CD4-positive, alpha-beta T cell treated with Interferon gamma for 1 hour (primary cell): ENCODE results near the gene CDK14.
"Not testable (repeated sequence)": the region's sequence is repeated elsewhere in the genome, so short reads cannot be mapped to it uniquely, and the experiment has no call there.

Experiments
- DNase-seq: peaks from one replicate; pipeline ENCODE4 v3.0.0-alpha.2; 2020

The CDK14 gene

GRCh38 chr7:90763108-90763507 is 167.0 kb downstream of the CDK14 start:
- DNase-seq: no peak

DNA sequence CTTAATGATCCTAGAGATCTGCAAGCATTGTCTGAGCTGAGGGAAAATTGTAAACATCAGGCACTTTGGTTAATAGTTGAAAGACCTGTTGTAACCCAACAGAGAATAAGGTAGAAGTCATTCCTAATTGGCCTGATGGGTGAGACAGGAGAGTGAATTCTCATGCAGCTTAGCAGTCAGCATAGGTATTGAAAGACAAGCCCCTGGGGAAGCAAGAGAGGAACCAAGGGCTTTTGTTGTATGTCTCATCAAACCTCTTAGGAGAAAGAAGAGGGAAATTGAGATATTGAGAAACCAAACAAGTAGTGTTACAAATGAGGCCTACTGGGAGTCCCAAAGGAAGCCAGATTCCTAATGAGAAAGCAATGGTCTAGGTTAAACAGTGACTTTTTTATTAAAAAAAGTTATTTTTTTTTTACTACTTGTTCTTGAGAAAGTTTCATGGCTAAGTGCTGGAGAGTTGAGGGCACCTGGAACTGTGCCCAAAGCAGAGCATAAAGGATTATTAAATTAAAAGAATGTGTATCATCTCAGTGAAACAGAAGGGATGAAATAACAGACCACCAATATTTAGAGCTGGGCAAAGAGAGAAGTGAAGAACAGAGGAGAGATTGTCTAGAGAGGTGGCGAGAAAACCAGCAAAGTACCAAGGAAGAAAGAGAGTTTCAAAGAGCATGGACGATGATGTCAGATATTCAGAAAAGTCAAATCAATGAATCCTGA is 168.9 kb downstream of the CDK14 start:
- DNase-seq: no peak

DNA sequence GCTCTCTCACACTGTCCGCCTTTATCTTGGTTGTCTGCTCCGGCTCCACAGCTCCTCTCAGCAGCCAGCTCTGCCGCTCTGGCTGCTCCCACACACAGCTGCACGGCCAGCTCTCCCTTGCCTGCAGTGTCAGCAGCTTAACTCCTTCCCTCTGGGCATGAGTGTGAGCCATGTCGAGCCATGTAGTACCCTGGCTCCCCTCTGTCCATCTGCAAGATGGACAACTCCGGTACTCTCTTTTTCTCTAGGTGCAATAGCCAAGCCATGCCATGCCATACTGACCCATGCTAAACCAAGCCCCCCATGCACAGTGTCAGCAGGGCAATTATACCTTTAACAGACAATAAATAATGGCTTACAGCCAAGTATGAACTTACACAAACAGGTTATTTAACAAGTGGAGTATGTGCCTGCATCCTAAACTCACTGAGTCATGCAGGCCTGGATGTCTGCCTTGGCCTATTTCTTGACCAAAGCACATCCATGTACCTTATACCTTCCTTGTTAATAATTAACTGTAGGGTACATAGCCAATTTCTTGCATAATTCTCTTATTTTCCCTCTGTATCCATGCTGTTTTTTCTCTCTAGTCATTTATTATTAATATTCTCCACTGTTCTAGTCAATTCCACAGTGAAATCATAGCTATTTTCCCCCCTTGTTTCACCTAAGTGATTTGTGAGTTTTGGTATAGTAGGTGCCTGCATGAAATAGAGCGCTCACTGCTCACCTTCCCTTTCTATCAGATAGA is 170.9 kb downstream of the CDK14 start:
- DNase-seq: no peak

- DNase-seq: no peak
Observed at GRCh38 chr7:90768301-90768700, 172.2 kb downstream of the CDK14 start.

DNA sequence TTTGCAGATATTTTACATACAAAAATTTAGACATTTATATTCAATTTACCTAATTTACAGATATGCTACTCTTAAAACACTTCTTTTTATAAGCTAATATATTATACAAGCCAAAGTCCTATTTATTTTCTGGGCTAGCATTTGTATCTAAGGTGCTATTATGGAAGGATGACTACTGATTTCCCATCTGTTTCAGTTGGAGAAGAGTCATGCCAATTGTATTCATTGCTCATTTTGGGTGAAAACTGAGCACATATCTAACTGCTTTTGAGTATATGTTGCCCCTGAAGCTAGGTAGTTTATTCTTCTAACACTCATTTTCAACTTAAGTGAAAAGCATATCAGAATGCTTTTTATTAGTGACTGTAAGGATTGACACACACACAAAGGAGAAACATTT is 172.9 kb downstream of the CDK14 start:
- no peak for DNase-seq

GRCh38 chr7:90769566-90769965 is 173.4 kb downstream of the CDK14 start:
- not testable (repeated sequence) for DNase-seq

DNA sequence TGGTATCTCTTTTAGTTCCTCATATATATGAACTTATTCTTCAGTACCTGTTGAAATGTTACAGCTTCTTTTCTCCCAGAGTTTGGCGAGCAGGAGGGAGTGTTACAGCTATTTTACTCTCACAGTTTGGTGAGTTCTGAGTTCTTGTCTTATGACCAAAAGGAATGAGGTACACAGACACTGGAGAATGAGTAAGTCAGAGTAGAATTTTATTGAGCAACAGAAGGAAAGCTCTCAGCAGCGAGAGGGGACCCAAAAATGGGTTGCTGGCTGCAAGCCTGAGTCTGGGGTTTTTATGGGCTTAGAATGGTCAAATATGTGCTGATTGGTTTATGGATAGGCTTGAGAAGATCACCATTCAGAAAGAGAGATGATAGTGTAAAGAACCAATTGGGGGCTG is 175.2 kb downstream of the CDK14 start:
- DNase-seq: no peak

DNA sequence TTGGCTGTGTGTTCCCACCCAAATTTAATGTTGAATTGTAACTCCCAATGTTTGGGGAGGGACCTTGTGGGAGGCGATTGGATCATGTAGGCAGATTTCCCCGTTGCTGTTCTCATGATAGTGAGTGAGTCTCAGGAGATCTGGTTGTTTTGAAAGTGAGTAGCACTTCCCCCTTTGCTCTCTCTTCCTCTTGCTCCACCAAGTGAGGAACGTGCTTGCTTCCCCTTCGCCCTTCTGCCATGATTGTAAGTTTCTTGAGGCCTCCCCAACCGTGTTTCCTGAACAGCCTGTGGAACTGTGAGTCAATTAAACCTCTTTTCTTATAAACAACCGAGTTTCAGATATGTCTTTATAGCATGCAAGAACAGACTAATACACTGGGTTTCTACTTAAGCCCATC is 176.3 kb downstream of the CDK14 start:
- DNase-seq: peak; percentile 54

DNA sequence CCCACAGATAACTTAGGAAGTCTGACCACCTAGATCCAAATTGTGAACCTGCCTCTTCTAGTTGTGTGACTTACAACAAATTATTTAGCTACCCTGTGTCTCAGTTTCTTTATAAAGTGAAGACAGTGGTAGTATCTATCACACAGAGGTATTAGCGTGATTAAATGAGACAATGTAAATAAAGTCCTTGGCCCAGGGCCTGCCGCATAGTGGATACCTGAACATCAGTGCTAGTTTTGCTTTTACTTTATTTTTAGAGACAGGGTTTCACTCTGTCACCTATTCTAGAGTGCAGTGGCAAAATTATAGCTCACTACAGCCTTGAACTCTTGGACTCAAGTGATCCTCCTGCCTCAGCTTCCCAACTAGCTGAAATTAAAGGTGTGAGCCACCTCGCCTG is 177.1 kb downstream of the CDK14 start:
- no peak for DNase-seq

DNA sequence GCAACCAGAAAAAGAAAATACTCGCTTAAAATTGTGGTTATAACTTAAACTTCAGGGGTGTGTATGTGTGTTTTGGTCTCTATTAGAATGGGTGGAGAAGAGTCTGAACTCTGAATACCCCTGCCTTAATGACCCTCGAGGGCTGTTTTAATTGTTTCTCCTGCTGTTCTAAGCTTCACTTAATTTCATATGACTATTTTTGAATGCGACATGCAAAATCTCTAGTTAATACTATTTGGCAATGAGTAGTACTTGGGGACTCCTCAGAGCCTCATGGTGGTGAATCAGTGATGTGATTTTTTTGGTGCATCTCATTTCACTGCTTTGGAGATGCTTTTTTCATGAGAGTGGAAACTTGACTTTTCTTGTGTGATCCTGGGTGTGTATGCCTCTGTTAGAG is 178.6 kb downstream of the CDK14 start:
- DNase-seq: no peak

DNA sequence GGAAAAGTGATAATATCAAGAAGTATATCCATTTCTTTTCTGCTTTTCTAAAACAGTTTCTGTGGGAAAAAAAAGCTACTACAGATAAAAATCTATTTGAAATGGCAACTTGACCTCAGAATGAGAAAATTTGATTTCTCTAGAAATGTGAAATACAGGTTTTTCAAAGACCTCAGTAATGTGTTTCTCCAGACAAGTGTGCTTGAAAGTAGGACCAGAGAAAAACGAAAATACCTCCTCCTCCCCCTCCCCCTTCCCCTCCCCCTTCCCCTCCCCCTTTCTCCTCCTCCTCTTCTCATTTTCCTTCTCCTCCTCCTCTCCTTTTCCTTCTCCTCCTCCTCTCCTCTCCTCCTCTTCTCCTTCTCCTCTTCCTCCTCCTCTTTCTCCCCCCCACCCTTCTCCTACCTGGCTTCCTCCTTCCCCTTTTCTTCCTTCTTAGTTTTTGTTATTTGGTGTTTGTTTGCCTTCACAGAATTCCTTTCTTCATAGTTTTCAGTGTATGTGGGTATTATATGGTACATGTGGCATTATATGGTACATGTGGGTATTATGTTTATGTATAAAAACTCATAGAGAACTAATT is 179.4 kb downstream of the CDK14 start:
- DNase-seq: no peak

GRCh38 chr7:90777041-90777440 is 180.9 kb downstream of the CDK14 start:
- DNase-seq: no peak

- DNase-seq: no peak
Observed at GRCh38 chr7:90777465-90777864, 181.3 kb downstream of the CDK14 start.

GRCh38 chr7:90777886-90778285 is 181.8 kb downstream of the CDK14 start:
- no peak for DNase-seq

- no peak for DNase-seq
Observed at GRCh38 chr7:90788052-90788451, 191.9 kb downstream of the CDK14 start.

- DNase-seq: no peak
Observed at GRCh38 chr7:90789736-90790306, 193.7 kb downstream of the CDK14 start.

- no peak for DNase-seq
Observed at GRCh38 chr7:90791596-90791995, 195.5 kb downstream of the CDK14 start.

- DNase-seq: no peak
Observed at GRCh38 chr7:90792301-90792700, 196.2 kb downstream of the CDK14 start.

- not testable (repeated sequence) for DNase-seq
Observed at GRCh38 chr7:90794234-90794633, 198.1 kb downstream of the CDK14 start.

GRCh38 chr7:90797596-90797995 is 201.5 kb downstream of the CDK14 start:
- DNase-seq: no peak

DNA sequence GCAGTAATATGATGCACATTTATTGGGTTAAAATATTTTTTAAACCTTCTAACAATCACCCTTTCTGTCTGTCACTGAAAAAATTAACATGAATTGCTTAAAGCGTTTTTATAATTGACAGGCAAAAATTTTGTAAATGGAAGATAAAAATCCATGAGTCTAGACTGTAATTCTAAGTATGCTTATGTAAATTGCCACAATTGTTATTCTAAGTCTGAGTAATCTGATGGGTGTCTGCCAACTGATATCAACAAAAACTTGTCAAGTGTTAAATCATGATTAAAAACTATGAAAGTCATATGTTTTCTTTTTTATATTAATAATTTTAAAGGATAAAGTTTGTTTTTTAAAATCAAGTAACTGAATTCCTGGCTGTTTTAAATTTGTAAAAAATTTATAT is 208.2 kb downstream of the CDK14 start:
- DNase-seq: no peak

DNA sequence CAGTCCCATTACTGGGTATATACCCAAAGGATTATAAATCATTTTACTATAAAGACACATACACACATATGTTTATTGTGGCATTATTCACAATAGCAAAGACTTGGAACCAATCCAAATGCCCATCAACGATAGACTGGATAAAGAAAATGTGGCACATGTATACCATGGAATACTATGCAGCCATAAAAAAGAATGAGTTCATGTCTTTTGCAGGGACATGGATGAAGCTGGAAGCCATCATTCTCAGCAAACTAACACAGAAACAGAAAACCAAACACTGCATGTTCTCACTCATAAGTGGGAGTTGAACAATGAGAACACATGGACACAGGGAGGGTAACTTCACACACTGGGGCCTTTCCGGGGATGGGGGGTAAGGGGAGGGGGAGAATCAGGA is 219.4 kb downstream of the CDK14 start:
- DNase-seq: not testable (repeated sequence)

- no peak for DNase-seq
Observed at GRCh38 chr7:90816511-90817142, 220.5 kb downstream of the CDK14 start.
